Hindlimb muscle (tissue), 1 donor: ENCODE results near the gene ELOVL5. TPM values are rescaled to one million over a fixed set of nuclear protein-coding genes. Genes with fewer than 3 reads are reported as not detected.

Source experiments
- DNase-seq: peaks from one replicate; pipeline ENCODE4 v3.0.0-alpha.2; 2013
- polyA plus RNA-seq: library from polyadenylated mRNA; unstranded; fragments of 120-200 nt; gene quantifications from one replicate; pipeline ENCODE4 v1.2.1, GENCODE V29; 2013; ENCODE audit not compliant: insufficient read length

The ELOVL5 gene
- polyA plus RNA-seq, 1 donor: 32.1 TPM

- DNase-seq: no peak
Measured at GRCh38 chr6:53268858-53269608, 79.7 kb downstream of the ELOVL5 start.

DNA sequence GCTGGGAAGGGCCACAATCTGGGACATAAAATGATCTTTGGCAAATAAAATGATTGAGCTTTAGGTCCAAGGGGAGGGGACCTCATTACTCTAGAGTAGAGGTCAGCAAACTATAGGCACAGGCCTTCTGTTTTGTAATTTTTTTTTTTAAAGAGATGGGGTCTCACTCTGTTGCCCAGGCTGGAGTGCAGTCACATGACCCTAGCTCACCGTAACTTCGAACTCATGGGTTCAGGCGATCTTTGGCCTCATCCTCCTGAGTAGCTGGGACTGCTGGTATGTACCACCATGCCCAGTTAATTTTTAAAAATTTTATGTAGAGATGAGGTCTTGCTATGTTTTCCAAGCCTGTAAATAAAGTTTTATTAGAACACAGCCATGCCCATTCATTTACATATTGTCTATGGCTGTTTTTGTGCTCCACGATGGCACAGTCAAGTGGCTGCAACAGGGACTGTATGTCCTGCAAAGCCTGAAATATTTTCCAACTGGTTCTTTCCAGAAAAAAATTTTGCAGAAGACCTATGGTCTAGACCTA lies 82.1 kb downstream of the ELOVL5 start:
- no peak for DNase-seq

GRCh38 chr6:53264915-53265607 lies 83.7 kb downstream of the ELOVL5 start:
- no peak for DNase-seq

GRCh38 chr6:53264337-53264736 lies 84.4 kb downstream of the ELOVL5 start:
- no peak for DNase-seq

DNA sequence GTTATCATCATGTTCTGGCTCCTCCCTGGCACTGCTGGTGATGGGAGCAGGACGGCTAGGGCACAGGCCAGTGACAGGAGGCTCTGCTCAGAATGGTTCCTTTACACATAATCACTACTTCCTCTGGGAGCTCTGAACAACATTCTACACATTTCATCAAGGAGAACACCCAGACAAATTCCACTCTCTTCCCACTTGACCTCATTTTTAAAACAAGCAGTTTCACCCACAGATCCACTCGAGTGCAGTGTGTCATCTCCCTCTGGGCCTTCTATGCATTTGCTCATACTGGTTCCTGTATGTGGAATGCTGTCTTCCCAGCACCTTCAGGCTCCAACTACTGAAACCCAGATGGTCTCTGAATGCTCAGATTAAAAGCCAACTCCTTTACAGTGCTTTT lies 84.8 kb downstream of the ELOVL5 start:
- no peak for DNase-seq

GRCh38 chr6:53259860-53260580 lies 88.7 kb downstream of the ELOVL5 start:
- DNase-seq: no peak

- no peak for DNase-seq
Measured at GRCh38 chr6:53258774-53259155, 90.0 kb downstream of the ELOVL5 start.

- DNase-seq: no peak
Measured at GRCh38 chr6:53258076-53258773, 90.5 kb downstream of the ELOVL5 start.

DNA sequence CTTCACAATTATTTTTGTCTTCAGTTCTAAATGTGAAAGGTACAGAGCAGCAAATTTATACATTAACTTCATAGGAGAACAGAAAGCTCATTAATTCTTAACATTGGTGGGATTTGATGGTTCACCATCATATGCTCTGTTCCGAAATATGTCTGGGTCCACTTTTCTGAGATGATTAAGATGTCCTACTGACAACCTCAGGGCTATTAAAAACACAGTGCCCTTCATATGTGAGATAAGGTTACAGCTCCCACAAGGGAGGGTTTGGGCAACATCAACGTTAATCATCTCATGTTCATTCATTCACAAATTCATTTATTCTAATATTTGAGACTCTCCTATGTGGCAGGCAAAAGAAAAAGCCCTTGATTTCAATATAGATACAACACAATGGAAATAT lies 91.2 kb downstream of the ELOVL5 start:
- no peak for DNase-seq

- no peak for DNase-seq
Measured at GRCh38 chr6:53257001-53257400, 91.7 kb downstream of the ELOVL5 start.

DNA sequence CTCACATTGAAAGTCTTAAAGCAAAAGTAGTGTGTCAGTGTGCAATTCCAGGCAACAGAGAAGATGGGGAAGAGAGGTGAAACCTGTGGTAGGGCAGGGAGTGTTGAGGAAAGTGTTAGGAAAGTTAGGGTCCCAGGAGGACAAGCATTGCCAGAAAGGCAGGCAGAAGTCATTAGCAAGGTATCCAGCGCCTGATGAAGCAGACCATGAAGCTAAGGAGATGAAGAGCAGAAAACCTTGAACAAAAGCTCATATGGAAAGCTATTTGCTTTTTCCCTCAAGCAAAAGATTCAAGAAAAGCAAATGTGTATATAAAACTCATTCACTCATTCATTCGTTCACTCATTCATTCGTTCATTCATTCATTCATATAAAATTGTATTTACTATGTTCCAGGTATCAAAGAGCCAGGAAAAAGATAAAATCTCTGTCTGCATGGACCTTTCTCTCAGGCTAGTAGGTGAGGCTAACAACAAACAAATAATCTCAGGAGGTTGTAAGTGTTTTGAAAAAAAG lies 96.5 kb downstream of the ELOVL5 start:
- DNase-seq: no peak

DNA sequence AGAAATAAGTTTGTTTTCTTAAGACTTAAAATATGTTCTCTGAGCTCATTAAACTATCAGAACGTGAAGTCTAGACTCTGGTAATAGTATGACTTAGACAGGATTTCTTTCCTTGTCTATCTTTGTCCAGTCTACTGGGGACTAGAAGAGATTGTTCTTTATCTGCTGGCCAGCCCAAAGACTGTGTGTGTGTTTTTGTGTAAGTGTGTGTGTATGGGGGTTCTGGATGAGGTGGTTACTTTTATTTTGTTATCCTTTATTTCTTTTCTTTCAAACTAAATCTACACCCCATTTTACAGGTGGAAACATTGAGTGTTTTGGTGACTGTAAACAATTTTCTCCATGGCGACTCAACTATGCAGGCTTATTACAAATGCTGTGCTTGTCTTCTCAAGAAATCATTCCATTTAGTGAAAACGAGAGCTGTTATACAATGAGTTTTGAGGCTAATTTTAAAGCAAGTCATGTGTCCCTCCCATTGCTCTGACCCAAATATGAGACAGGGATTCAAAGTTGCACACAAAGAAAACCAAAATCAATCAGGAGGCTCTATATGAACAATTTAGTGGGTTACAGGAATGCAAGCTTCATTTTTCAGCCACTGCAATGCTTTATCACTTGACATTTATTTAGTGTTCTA lies 97.6 kb downstream of the ELOVL5 start:
- no peak for DNase-seq

- DNase-seq: no peak
Measured at GRCh38 chr6:53250176-53251032, 98.3 kb downstream of the ELOVL5 start.

DNA sequence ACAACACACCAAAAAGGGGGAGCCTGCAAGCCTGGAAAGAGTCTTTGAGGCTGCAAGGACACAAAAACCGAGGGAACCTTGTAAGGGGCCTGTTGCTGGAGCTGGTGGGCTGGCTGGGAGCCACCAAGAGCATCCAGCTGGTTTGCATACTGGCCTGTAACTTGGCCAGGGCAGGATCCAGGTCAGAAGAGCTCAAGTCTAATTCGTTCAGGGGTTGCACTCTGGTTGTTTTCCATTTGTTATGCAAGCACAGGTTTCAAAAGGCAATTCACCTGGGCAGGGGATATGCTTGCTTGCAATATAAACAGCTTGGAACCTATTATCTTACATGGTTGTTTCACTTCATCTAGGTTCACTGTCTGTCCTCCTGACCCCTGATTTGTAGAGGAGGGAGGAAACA lies 101.8 kb downstream of the ELOVL5 start:
- DNase-seq: no peak

GRCh38 chr6:53244958-53245357 lies 103.8 kb downstream of the ELOVL5 start:
- DNase-seq: no peak

DNA sequence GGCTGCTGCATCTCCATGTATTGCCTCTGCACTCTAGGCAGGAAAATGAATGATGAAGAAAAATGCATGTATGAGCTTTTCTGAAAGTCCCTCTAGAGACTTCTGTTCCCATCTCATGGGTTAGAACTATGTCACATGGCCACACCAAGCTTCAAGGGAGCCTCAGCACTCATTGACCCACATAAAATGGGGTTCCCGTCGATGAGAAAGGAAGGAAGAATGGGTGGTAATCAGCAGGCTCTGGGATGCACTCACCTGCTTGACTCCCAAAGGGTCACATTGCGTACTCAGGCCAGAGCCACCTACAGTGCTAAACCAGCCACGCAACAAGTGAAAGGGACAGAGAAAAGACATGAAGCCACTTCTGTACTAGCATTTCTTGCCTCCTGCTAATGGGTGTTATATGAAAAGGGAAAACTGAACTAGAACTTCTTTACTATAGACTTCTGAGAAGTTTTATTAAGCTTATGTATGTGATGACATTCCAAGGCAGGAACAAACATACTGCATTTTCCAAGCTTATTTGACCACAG lies 104.3 kb downstream of the ELOVL5 start:
- DNase-seq: no peak

GRCh38 chr6:53241938-53242337 lies 106.8 kb downstream of the ELOVL5 start:
- DNase-seq: no peak

DNA sequence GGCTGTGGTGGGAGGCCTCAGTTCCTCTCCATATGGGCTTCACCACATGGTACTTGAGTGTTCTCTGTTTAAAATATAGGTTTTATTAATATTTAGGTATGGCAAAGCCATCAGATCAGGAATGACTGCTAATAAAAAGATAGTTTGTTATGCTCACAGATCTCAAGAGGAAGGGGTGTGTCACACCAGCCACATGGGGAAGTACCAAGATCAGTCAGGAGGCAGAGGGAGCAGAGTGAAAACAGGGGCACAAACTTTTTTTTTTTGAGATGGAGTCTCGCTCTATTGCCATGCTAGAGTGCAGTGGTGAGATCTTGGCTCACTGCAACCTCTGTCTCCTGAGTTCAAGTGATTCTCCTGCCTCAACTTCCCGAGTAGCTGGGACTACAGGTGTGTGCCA lies 108.0 kb downstream of the ELOVL5 start:
- DNase-seq: no peak

GRCh38 chr6:53240139-53240538 lies 108.6 kb downstream of the ELOVL5 start:
- no peak for DNase-seq

DNA sequence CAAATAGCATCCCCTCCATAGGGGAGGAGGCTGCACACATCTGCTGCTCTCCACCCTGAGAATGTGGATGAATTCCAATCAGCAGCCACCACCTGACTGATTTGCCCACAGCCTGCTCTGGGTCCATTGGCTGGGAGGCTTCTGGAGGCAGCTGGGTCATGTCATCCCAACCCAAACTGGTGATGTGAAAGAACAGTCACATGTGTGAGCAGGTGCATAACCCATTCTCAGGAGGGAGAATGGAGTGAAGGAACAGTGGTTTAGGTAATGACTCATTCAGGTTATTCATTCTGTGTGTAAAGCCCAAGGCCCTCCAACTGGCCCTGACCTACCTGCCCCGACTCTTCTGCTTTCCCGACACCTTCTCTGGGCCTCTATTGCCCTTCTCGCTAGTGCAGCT lies 109.2 kb downstream of the ELOVL5 start:
- no peak for DNase-seq

DNA sequence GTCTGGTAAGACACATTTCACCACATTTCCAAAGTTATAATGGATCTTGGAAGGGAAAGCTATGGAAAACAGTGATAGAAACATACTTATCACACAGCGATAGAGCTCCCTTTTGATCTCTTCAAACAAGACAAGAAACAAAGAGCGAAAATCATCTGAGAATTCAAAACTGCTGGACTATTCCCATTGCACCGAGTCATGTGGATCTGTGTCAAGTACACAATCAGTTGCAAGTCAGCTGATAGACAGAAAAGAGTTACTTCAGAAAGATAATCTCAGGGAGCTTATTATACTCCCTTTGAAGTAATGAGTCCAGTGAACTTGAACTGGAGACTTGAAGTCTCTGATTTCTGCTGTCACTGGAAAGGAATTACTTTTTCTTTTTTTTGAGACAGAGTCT lies 110.4 kb downstream of the ELOVL5 start:
- no peak for DNase-seq
